Endodermal cell (in vitro differentiated cells): ENCODE measurements around the gene FMO1. TPM values are rescaled to one million over a fixed set of nuclear protein-coding genes. Genes with fewer than 3 reads are reported as not detected.

ENCODE experiments used
- DNase-seq: peaks from one replicate; pipeline ENCODE4 v3.0.0-alpha.2; 2017
- H3K27ac ChIP-seq: 2 replicates; pipeline ENCODE4 v1.5.1; 2013; ENCODE audit warnings: mild to moderate bottlenecking, low read depth, low read length, moderate library complexity
- H3K27me3 ChIP-seq: 2 replicates; pipeline ENCODE4 v1.6.1; 2013; ENCODE audit warnings: mild to moderate bottlenecking, low read length, moderate library complexity; ENCODE audit not compliant: insufficient read depth, control insufficient read depth, poor library complexity, severe bottlenecking
- H3K36me3 ChIP-seq: 2 replicates; pipeline ENCODE4 v1.7.0; 2013; ENCODE audit warnings: mild to moderate bottlenecking, low read length, moderate library complexity; ENCODE audit not compliant: control insufficient read depth, insufficient read depth
- H3K4me1 ChIP-seq: one replicate; pipeline ENCODE4 v1.7.0; 2013; ENCODE audit warnings: low read length; ENCODE audit not compliant: control insufficient read depth, insufficient read depth
- H3K4me3 ChIP-seq: 2 replicates; pipeline ENCODE4 v1.5.1; 2013; ENCODE audit warnings: mild to moderate bottlenecking, low read length, moderate library complexity
- H3K9ac ChIP-seq: 2 replicates; pipeline ENCODE4 v1.6.1; 2013; ENCODE audit warnings: mild to moderate bottlenecking, low read length, moderate library complexity; ENCODE audit not compliant: poor library complexity, severe bottlenecking; ENCODE audit errors: extremely low read depth
- H3K9me3 ChIP-seq: 2 replicates; pipeline ENCODE4 v1.6.1; 2013; ENCODE audit warnings: mild to moderate bottlenecking, low read length, moderate library complexity; ENCODE audit not compliant: control insufficient read depth
- H3K27ac Mint-ChIP-seq: 2 replicates; pipeline ENCODE4 v1.8.0; 2020; ENCODE audit warnings: mixed read lengths
- H3K27me3 Mint-ChIP-seq: 2 replicates; pipeline ENCODE4 v1.8.0; 2021; ENCODE audit warnings: mild to moderate bottlenecking, mixed read lengths; ENCODE audit not compliant: insufficient read depth
- H3K36me3 Mint-ChIP-seq: 2 replicates; pipeline ENCODE4 v1.8.0; 2020; ENCODE audit warnings: low read depth, mixed read lengths
- H3K4me1 Mint-ChIP-seq: 2 replicates; pipeline ENCODE4 v1.8.0; 2020; ENCODE audit warnings: mixed read lengths
- H3K4me3 Mint-ChIP-seq: 2 replicates; pipeline ENCODE4 v1.8.0; 2020; ENCODE audit warnings: mild to moderate bottlenecking, moderate library complexity, mixed read lengths
- H3K9me3 Mint-ChIP-seq: 2 replicates; pipeline ENCODE4 v1.8.0; 2020; ENCODE audit warnings: mild to moderate bottlenecking, mixed read lengths
- CTCF ChIP-seq: fragments of 200-600 bp; sonication (generic); conservative IDR thresholded peaks from 2 replicates; pipeline ENCODE4 v1.5.0; 2021; ENCODE audit warnings: antibody characterized with exemption, mild to moderate bottlenecking
- WGBS, 2 experiments: methylation state at CpG; one replicate each; pipeline versions ENCODE4 v1.1.5 to v1.1.7; 2013; ENCODE audit warnings: missing lambda C conversion rate in 2 of 2, mixed read lengths in 1 of 2; ENCODE audit not compliant: insufficient coverage in 1 of 2, insufficient read length in 1 of 2; 5-methylcytosine and 5-hydroxymethylcytosine counted together
- long read RNA-seq, 4 experiments: library from polyadenylated mRNA in 2 of 4; library from RNA in 1 of 4; library from capped mRNA in 1 of 4; stranded (forward) in 3 of 4; unstranded in 1 of 4; transcript quantifications; one replicate each; pipeline ENCODE4 v2.0.0, GENCODE V29; 2020 to 2021; ENCODE audit warnings: inconsistent platforms in 1 of 4
- polyA plus RNA-seq, 2 experiments: library from polyadenylated mRNA; stranded (reverse); fragments of 50-300 nt; gene quantifications; one replicate each; pipeline ENCODE4 v1.2.3, GENCODE V29; 2013
- total RNA-seq, 2 donors: library from RNA; stranded (reverse); fragmentation: NEBNext Ultra II Directional in 1 of 2; extraction: Animal tissue kit (Norgen Biotek cat#: 25700) in 1 of 2; gene quantifications; 2 replicates in 1 of 2; 3 replicates in 1 of 2; pipeline ENCODE4 v1.2.1, GENCODE V29; 2021

The FMO1 gene
- not detected for total RNA-seq
- polyA plus RNA-seq (2013, experiment 1 of 2), result 0.78 TPM
- polyA plus RNA-seq (2013, experiment 2 of 2), result 0.66 TPM
- long read RNA-seq, experiment 1, result 0 reads
- long read RNA-seq, experiment 2, partial matches to known transcripts, result 0 of 1 reads
- long read RNA-seq, experiment 2, other reads (novel, unspliced or antisense), result 1 of 1 reads
- long read RNA-seq, experiment 3, result 0 reads
- long read RNA-seq, experiment 4, result 0 reads

GRCh38 chr1:171248302-171248701 lies at the start of gene FMO1:
TSS of gene FMO1 (plus strand) at chr1:171248494. CDS start at chr1:171258088, 9,594 bp downstream.
- H3K36me3 ChIP-seq, result no peaks in the 10 kb centered on the region
- H3K27me3 Mint-ChIP-seq, result peaks cover 37% of the 10 kb centered on the region

GRCh38 chr1:171204296-171204695 lies 44.0 kb upstream of the FMO1 start:
- no peak overlapping the region for H3K4me3 Mint-ChIP-seq
- H3K9me3 Mint-ChIP-seq, result no peaks in the 10 kb centered on the region
- no peak overlapping the region for H3K4me3 ChIP-seq
- no peaks in the 10 kb centered on the region for H3K27me3 Mint-ChIP-seq
- no peaks in the 10 kb centered on the region for H3K36me3 Mint-ChIP-seq
- DNase-seq, result no peak
- no peak overlapping the region for H3K27ac ChIP-seq
- WGBS, 2 experiments, result 92 to 95% methylated on average over 4 to 5 of the region's 5 CpGs
- H3K27me3 ChIP-seq, result no peaks in the 10 kb centered on the region
- no peak overlapping the region for H3K27ac Mint-ChIP-seq
- H3K4me1 Mint-ChIP-seq, result no peaks in the 10 kb centered on the region
- no peak for TF ChIP-seq CTCF
- H3K9ac ChIP-seq, result no peak overlapping the region
- no peaks in the 10 kb centered on the region for H3K36me3 ChIP-seq
- H3K9me3 ChIP-seq, result no peaks in the 10 kb centered on the region
- H3K4me1 ChIP-seq, result no peaks in the 10 kb centered on the region

More at GRCh38 chr1:171248302-171248701, at the start of gene FMO1:
- Mint-ChIP-seq H3K4me3 (no peak within 1 kb of the TSS), H3K27ac (no peak within 1 kb of the TSS), H3K9me3 (no peaks in the 10 kb centered on the region), H3K36me3 (no peaks in the 10 kb centered on the region), H3K4me1 (peaks cover 11% of the 10 kb centered on the region)
- no peak for DNase-seq
- no peaks in the 10 kb centered on the region for H3K9me3 ChIP-seq
- H3K27me3 ChIP-seq, result no peaks in the 10 kb centered on the region
- TF ChIP-seq CTCF, result no peak
- H3K27ac ChIP-seq, result no peak within 1 kb of the TSS
- 95 to 100% methylated on average over 1 to 4 of the region's 4 CpGs for WGBS, 2 experiments
- no peak within 1 kb of the TSS for H3K9ac ChIP-seq
- H3K4me1 ChIP-seq, result peaks cover 5% of the 10 kb centered on the region
- no peak within 1 kb of the TSS for H3K4me3 ChIP-seq

GRCh38 chr1:171206204-171206977 lies 41.9 kb upstream of the FMO1 start:
- Mint-ChIP-seq H3K9me3 (no peaks in the 10 kb centered on the region), H3K27me3 (no peaks in the 10 kb centered on the region), H3K4me1 (peaks cover 4% of the 10 kb centered on the region), H3K4me3 (no peak overlapping the region), H3K36me3 (no peaks in the 10 kb centered on the region), H3K27ac (no peak overlapping the region)
- H3K27ac ChIP-seq, result no peak overlapping the region
- 82 to 83% methylated on average over 3 of the region's 3 CpGs for WGBS, 2 experiments
- DNase-seq, result no peak
- H3K36me3 ChIP-seq, result no peaks in the 10 kb centered on the region
- no peaks in the 10 kb centered on the region for H3K9me3 ChIP-seq
- no peak overlapping the region for H3K4me3 ChIP-seq
- no peaks in the 10 kb centered on the region for H3K4me1 ChIP-seq
- no peak for TF ChIP-seq CTCF
- H3K27me3 ChIP-seq, result no peaks in the 10 kb centered on the region
- no peak overlapping the region for H3K9ac ChIP-seq
